Measurements from ENCODE around the gene GRAMD2B.

GRCh38 chr5:126540631-126541030 lies 117.4 kb downstream of the GRAMD2B start:
- TF ChIP-seq CREB1 (IDR thresholded peaks at IDR 0.05; ENCODE audit: low read depth) (no peak), EP300 (IDR thresholded peaks at IDR 0.05; ENCODE audit: borderline replicate concordance) (no peak), NFIC (IDR thresholded peaks at IDR 0.05) (no peak), ZBTB7A (IDR thresholded peaks at IDR 0.05; ENCODE audit: low read depth) (no peak), FOXM1 (IDR thresholded peaks at IDR 0.05; ENCODE audit: borderline replicate concordance, low read depth) (no peak), TAF1 (IDR thresholded peaks at IDR 0.05; ENCODE audit: low read depth) (no peak), REST (IDR thresholded peaks at IDR 0.05; ENCODE audit: low read depth) (no peak), YY1 (IDR thresholded peaks at IDR 0.05; ENCODE audit: low read depth) (no peak), TEAD4 (IDR thresholded peaks at IDR 0.05) (no peak), MAX (IDR thresholded peaks at IDR 0.05) (no peak), EGR1 (IDR thresholded peaks at IDR 0.05) (no peak)

Measured in Ishikawa (cell line).